Globus pallidus (tissue), 1 donor: ENCODE measurements around the gene SF3A1.

Source experiments
- DNase-seq: peaks from one replicate; pipeline ENCODE4 v3.0.0-alpha.2; 2015; ENCODE audit warnings: low spot score

The SF3A1 gene

DNA sequence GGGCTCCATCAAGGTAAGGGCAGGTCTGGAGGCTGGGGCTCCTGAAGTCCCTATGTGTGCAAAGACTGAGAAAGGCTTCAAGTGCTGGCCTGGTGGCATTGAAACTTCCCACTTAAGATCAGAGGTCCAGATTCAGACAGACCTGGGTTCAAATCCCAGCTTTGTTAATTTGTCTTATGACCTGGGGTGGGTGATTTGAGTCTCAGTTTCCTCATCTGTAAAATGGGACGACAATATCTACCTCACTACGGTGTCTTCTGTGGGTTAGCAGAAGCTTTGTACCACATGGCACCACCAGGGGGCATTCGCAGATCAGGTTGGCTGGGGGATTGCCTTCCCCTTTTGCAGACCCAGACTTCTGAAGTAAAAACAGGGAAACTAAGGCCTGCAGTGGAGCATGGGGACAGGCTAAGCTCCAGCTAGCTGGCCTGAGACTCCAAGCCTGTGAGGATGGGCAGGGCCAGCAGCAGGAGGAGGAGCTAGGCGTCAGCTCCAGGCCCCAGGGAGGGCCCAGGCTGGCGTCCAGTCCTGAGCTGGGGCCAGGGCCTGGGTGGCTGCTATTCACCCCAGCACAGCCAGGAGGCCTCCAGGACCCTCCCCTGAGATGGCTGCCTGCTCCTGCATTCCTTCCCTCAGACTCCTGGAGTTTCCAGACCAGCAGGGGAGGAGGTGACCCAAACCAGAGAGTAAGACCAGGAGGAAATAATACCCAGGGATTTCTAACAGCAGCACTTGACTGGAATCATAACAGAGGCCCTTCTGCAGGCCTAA, 68.9 kb downstream of the SF3A1 start:
- peak; percentile 84 for DNase-seq

DNA sequence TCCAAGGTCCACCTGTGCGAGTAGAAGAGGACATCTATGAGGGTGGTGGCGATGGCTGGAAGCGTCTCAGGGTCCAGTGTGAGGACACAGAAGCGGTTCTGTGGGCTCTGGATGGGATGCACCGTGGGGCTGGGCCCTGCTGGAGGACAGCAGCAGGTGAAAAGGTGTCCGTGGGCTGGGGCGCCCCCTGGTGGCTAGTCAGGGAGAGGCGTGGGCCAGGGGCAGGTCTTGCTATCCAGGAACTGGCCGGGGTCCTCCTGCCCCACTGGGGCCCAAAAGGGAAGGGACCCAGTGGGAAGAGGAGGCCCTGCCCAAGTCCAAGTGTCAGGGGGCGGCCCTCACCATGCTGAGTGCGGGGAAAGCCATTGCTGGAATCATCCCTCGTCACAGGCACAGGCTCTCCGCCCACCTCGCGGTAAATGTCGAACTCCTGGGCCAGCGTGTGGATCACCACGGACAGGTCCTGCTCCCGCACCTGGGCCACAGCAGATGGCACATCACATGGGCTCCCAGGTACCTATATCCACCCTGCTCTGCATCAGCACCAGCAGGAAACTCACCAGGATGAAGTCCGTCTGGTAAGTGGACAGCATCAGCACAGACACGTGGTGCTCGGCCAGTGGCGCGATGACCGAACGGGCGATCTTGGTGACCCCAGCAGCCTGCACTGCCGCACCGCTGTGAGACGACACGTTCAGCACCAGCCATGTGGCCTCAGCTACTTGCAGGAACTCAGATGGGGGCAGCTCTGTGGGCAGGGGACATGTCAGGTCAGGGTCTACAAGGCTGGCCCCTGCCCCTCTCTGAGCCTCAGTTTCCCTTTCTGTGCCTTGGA, 69.7 kb downstream of the SF3A1 start:
- no peak for DNase-seq

DNA sequence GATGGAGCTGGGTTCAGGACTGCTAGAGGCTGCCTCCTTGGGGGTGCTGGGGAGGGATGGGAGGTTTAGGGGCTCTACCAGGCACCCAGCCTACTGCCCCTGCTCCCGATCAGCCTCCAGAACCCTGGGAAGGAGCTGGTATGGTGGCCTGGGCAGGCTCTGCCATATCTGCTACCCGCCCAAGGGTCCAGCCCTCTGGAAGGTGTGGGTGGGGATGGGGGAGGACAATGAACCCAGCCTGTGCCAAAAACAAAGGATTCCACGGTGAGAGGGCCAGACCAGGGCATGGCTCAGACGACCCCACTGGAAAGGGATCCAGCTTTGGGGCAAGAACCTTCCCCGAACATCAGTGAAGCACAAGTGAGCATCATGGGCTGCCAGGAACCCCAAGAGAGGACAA, 70.4 kb downstream of the SF3A1 start:
- DNase-seq, result no peak

DNA sequence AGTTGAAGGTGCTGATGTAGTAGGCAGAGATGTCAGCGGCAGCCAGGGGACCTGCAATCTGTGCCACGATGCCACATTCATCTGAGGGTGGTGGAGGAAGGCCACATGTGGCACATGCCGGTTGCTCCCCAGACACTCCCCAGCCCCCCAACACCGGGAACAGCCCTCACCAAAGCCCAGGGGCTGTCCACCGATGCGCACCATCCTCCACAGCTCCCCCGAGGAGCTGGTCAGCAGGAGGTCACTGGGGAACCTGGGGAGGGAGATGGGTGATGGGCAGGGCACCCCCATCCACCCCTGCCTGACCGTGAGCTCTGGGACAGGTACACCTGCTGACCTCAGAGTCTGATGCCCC, 70.9 kb downstream of the SF3A1 start:
- no peak for DNase-seq

GRCh38 chr22:30285176-30285845, 71.4 kb downstream of the SF3A1 start:
- no peak for DNase-seq

- no peak for DNase-seq
Measured at GRCh38 chr22:30284666-30285065, 72.0 kb downstream of the SF3A1 start.

- DNase-seq, result no peak
Measured at GRCh38 chr22:30284172-30284571, 72.5 kb downstream of the SF3A1 start.

GRCh38 chr22:30283342-30283741, 73.4 kb downstream of the SF3A1 start:
- no peak for DNase-seq

DNA sequence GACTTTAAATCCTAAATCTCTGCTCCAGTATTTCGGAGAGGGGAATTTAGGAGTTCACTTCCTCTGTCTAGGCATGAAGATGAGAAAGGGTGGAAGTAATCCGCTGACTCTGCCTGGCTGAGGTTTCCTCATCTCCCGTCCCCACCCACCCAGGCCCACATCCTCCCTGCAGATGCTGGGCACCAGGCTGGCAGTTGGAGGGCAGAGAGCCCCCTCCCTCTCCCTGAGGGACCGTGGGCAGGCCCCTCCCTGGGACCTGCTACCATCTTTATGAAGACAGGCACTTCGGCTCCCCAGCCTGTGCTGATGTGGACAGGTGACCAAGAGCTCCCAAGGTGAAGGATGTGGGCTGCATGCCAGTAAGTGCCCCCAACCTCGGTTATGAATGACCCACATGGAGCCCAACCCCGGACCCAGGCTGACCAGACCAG, 74.1 kb downstream of the SF3A1 start:
- DNase-seq, result no peak
